ENCODE results near the gene CEP170.
"Not testable (repeated sequence)": the region's sequence is repeated elsewhere in the genome, so short reads cannot be mapped to it uniquely, and the experiment has no call there.

CEP170 gene

GRCh38 chr1:243087368-243087767 lies 167.7 kb downstream of the CEP170 start:
- H3K4me1 ChIP-seq (ENCODE audit: control insufficient read depth, insufficient read depth, low read length); H3K27me3 ChIP-seq (ENCODE audit: control insufficient read depth, insufficient read depth, low read length, poor library complexity, severe bottlenecking); H3K9me3 ChIP-seq (ENCODE audit: control insufficient read depth, low read length); H3K27ac ChIP-seq (ENCODE audit: insufficient read depth, low read depth, low read length, poor library complexity, severe bottlenecking); H3K36me3 ChIP-seq (ENCODE audit: control insufficient read depth, insufficient read depth, low read length); H3K4me3 ChIP-seq (ENCODE audit: insufficient read depth, low read depth, low read length): not testable (repeated sequence)
- 80 to 89% methylated on average over 1 to 2 of the region's 3 CpGs for WGBS, 2 experiments

All from ectodermal cell (in vitro differentiated cells).